Astrocyte of the spinal cord (primary cell): ENCODE results near the gene PLXNA2.
A peak's percentile ranks its signal among the peaks of the same experiment; 100 is the strongest.

Experiments
- DNase-seq: peaks from one replicate; pipeline ENCODE4 v3.0.0; 2011; ENCODE audit warnings: low read depth, low spot score
- H3K4me3 ChIP-seq: 2 replicates; pipeline ENCODE4 v1.5.1; 2011; ENCODE audit warnings: low read depth, mild to moderate bottlenecking, low read length, moderate library complexity
- in situ Hi-C: cut with HindIII; loops from 2 replicates; pipeline ENCODE4 v1.10.0; 2017; ENCODE audit warnings: low sequenced_read_pairs
- TF ChIP-seq, protein P1 (sequence below): IDR thresholded peaks from 2 replicates; pipeline ENCODE4 v1.5.1; 2012; ENCODE audit warnings: low read depth, mild to moderate bottlenecking, low read length, inconsistent platforms

Gene PLXNA2

DNA sequence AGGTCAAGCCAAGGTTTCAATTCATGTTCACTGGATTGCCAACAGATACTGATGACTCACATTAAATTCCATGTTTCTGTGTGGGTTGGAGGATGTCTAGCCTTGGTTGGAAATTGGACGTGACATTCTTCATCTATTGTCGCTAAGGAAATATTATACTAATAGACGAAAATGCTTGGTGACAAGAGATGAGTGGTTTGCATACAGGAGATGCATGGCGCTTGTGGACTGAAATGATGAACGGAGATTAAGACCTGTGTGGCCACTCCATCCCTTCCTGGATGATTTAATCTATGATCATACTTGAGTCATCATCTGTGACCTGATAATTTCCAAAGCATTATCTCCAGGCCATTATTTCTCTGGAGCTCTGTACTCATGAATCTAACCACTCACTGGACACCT is 236.2 kb downstream of the PLXNA2 start:
- DNase-seq = peak; percentile 59
- in situ Hi-C loops = no loop called here
- H3K4me3 ChIP-seq = no peak overlapping the region
- TF ChIP-seq, protein P1, sequence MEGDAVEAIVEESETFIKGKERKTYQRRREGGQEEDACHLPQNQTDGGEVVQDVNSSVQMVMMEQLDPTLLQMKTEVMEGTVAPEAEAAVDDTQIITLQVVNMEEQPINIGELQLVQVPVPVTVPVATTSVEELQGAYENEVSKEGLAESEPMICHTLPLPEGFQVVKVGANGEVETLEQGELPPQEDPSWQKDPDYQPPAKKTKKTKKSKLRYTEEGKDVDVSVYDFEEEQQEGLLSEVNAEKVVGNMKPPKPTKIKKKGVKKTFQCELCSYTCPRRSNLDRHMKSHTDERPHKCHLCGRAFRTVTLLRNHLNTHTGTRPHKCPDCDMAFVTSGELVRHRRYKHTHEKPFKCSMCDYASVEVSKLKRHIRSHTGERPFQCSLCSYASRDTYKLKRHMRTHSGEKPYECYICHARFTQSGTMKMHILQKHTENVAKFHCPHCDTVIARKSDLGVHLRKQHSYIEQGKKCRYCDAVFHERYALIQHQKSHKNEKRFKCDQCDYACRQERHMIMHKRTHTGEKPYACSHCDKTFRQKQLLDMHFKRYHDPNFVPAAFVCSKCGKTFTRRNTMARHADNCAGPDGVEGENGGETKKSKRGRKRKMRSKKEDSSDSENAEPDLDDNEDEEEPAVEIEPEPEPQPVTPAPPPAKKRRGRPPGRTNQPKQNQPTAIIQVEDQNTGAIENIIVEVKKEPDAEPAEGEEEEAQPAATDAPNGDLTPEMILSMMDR = no peak

DNA sequence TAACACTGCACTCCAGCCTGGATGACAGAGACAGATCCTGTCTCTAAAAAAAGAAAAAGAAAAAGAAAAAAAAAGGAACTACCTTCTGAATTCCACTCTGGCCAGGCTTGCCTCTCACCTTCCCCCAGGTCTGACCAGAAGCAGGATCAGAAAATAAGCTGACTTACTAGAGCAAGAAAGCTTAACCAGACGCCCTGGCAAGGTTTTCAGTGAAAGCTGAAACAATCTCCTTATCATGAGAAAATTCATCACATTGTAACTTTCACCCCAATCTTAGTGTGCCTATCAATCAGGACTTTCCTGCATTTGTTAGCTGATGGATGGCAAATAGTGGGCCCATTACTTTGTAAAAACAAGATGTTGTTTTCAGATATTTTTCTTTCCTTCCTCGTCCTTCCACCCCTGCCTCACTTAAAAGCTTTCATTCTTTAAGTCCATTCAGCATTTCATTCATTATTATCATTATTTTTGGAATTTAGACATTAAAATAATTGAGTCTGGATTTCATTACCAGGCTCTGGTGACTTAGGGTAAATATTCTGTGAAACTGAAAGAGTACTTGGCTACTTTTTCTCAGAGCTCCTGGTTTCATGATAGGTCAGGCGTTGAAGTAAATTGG is 236.8 kb downstream of the PLXNA2 start:
- TF ChIP-seq, protein P1 = no peak
- in situ Hi-C loops = no loop called here
- no peak for DNase-seq
- H3K4me3 ChIP-seq = no peak overlapping the region

GRCh38 chr1:208006258-208006920 is 237.8 kb downstream of the PLXNA2 start:
- no peak overlapping the region for H3K4me3 ChIP-seq
- in situ Hi-C loops = no loop called here
- no peak for DNase-seq
- TF ChIP-seq, protein P1 = no peak

- peak; percentile 27 for DNase-seq
- no peak overlapping the region for H3K4me3 ChIP-seq
- TF ChIP-seq, protein P1 = no peak
- in situ Hi-C loops = no loop called here
These were observed 239.3 kb downstream of the PLXNA2 start for GRCh38 chr1:208004851-208005250.

GRCh38 chr1:208003241-208003640 is 240.9 kb downstream of the PLXNA2 start:
- no peak for DNase-seq
- TF ChIP-seq, protein P1 = no peak
- in situ Hi-C loops = no loop called here
- no peak overlapping the region for H3K4me3 ChIP-seq

GRCh38 chr1:208002672-208003071 is 241.5 kb downstream of the PLXNA2 start:
- TF ChIP-seq, protein P1 = no peak
- no peak overlapping the region for H3K4me3 ChIP-seq
- in situ Hi-C loops = no loop called here
- DNase-seq = no peak
